ENCODE measurements around the gene RTEL1.

DNA sequence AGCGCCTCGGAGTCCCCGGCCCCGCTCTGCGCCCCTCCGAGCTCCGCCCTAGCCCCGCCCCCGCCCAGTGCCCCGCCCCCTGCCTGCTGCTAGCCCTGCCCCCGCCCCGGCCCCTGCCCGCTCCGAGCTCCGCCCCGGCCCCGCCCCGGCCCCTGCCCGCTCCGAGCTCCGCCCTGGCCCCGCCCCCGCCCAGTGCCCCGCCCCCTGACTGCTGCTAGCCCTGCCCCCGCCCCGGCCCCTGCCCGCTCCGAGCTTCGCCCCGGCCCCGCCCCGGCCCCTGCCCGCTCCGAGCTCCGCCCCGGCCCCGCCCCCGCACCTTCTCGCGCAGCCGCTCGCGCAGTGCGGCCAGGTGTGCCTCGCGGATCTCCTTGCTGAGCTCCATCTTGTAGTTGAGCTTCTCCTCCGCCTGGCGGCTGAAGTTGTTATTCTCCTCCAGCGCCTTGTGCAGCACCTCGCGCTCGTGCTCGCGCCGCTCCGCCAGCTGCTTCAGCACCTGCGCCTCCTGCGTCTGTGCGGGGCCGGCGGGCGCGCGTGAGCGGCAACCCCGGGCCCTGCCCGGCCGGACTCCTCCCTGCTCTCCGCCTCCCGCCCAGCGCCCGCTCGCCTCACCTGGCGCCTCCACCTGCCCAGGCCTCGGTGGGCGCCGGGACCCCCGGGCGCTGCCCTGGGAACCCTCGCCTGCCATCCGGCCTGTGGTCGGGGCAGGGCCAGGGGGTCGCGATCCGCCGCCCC lies 16.2 kb upstream of the RTEL1 start:
- TF ChIP-seq, protein P1, sequence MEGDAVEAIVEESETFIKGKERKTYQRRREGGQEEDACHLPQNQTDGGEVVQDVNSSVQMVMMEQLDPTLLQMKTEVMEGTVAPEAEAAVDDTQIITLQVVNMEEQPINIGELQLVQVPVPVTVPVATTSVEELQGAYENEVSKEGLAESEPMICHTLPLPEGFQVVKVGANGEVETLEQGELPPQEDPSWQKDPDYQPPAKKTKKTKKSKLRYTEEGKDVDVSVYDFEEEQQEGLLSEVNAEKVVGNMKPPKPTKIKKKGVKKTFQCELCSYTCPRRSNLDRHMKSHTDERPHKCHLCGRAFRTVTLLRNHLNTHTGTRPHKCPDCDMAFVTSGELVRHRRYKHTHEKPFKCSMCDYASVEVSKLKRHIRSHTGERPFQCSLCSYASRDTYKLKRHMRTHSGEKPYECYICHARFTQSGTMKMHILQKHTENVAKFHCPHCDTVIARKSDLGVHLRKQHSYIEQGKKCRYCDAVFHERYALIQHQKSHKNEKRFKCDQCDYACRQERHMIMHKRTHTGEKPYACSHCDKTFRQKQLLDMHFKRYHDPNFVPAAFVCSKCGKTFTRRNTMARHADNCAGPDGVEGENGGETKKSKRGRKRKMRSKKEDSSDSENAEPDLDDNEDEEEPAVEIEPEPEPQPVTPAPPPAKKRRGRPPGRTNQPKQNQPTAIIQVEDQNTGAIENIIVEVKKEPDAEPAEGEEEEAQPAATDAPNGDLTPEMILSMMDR (IDR thresholded peaks at IDR 0.05), result peak in 4 of 6 experiments; percentile 41 to 83 (median 66)
- peak in 1 of 2 donors; percentile 71 for TF ChIP-seq POLR2A (IDR thresholded peaks at IDR 0.05)
